Fibroblast of skin of left quadriceps (primary cell): Measurements from ENCODE around the gene SPTY2D1.

Experiments
- DNase-seq, 2 experiments: peaks; one replicate each; pipeline ENCODE4 v3.0.0-alpha.2; 2013; ENCODE audit warnings: low read depth in 2 of 2

The SPTY2D1 gene

GRCh38 chr11:18564149-18564548 is 70.0 kb downstream of the SPTY2D1 start:
- DNase-seq = no peak

- no peak for DNase-seq
Measured at GRCh38 chr11:18563090-18563730, 70.9 kb downstream of the SPTY2D1 start.
